HG02759 (cell line): Measurements from ENCODE around the gene CA10.

Experiments
- ATAC-seq: cut with Tn5 transposase; IDR thresholded peaks from one replicate; pipeline ENCODE4 v1.9.1; 2021; ENCODE audit warnings: mild to moderate bottlenecking, moderate library complexity; ENCODE audit not compliant: unreplicated experiment

The CA10 gene

DNA sequence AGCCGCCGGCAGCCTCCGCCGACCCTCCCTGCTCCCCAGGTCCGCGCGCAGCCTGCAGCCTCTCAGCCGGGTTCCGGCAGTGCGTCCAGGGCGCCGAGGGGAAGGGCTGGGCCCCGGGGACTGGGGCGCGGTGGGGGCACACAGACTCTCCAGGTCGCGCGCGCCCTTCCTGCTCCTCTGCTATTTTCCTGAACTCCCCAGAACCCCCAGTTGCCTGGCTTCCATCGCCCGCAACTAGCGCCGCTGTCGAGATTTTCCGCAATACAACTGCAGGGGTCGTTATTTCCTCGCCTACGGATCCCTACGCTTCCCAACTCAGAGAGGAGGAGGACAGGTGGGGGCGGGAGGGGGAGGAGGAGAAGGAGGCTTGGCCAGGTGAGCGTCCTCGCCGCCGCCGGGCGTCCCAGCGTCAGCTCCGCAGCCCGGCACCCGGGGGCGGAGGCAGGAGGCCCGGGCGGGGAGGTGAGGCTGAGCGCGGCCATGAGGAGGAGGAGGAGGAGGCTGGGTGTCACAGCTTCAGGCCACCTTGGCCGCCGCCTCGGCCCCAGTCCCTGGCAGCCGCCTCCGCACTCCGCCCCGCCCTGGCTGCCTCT lies at the start of gene CA10:
TSS of gene CA10 (minus strand) at position 265 of the 593 bp plus-strand sequence.
- no peak for ATAC-seq

DNA sequence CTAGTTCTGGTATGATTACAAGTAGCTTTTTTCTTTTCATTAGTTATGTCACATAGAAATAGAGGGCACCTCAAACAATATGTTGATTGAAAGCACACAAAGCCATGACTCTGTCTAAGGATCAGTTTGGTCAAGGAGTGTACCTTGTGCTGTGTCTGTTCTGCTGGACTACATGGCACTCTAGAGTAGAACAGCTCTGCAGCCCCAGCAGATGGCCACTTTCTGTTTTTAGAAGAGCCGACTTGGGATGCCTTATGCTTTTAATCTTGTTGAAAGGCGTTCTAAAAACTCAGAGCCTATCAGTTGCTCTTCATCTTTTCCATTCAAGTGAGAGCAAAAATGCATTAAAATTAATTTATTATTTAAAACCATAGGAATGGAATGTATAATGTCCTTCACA lies 49.3 kb upstream of the CA10 start:
- no peak for ATAC-seq

DNA sequence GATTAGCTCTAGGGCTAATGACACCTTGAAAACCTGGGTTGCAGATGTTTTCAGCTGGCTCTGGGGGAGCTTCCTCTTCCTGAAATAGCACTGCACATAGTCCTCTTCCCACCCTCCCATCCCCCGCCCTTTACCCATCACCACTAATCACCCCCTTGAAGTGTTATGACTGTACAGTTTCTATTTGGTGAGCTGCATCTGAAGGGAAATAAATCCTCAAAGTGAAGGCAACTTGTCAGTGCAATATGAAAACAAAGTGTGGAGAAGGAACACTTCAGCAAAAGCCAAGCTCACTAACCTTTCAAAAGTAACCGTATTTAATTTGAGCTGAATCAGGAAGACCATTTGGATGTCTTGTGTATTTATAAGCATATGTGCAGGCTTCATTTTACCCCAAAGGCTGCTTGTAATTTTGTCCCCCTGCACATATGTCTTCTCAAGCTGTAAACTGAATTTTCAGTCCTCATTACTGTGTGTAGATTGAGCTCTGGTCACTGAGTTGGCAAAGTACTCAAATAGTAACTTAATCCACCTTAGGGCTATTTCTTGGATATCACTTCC lies 44.1 kb upstream of the CA10 start:
- ATAC-seq = no peak

DNA sequence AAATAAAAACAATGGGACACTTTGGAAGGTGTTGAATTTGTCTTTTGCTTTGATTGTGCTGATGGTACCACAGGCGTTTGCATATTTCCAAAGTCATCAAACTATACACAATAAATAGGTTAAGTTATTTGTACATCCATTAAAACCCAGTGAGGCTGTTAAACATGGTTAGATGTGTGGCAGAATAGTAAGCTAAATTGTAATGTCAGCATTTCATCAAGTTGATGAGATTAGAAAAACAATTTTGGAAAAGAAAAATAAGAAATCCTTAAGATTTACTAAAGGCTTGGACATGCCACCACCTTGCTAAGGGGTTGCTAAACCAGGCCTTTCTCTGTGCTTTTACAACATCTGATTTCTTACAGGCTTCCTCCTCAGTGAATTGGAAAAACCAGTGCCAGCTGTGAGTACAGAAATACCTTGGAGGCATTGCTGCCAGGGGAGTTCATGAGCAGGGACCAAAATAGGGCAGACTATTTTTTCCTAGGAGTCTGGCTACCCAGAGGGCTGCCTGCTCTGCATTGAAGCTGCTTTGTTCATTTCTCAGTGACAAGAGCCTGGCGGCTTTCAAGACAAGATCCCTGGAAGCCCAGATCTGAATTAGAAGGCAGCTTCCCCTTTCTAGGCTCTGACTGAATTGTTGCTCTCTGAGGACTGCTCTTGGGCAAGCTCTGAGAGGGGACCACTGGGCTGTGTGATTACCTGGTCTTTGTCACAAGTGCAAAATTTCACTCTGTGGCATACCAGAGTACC lies 43.4 kb upstream of the CA10 start:
- ATAC-seq = no peak

DNA sequence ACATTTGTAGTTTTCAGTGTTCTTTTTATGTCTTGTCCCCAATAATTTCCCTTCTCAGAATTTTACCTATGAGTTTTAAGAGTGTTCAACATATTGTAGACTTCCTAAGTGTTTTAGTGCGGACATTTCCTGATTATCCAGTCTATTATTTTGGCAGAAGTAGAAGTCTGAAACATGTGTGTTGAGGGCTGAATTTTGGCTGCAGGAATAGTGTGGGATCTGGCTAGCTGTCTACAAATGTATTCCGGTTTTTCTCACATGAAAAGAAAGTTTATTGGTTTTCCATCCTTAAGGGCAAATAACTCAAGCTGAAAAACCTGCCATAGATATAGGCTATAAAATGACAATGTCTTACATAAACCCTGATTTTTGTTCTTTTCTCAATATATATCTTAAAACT lies 33.0 kb upstream of the CA10 start:
- ATAC-seq = no peak

DNA sequence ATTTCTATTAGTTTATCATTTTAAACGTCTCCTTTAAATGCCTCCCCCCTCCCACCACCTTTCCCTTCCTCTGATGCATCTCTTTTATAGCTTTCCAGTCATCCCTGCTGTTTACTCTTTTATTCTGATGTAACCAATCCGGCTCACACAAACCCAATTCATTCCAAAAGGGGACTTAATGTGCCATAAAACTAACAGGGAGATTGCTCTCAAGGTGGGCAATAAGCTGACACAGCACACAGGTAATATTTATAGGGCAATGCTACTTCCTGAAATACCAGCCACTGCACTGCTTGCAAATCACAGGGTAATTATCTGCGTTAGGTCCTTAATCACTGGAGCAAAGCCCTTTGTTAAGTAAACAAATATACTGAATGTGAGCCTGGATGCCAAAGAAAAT lies 23.3 kb upstream of the CA10 start:
- no peak for ATAC-seq

DNA sequence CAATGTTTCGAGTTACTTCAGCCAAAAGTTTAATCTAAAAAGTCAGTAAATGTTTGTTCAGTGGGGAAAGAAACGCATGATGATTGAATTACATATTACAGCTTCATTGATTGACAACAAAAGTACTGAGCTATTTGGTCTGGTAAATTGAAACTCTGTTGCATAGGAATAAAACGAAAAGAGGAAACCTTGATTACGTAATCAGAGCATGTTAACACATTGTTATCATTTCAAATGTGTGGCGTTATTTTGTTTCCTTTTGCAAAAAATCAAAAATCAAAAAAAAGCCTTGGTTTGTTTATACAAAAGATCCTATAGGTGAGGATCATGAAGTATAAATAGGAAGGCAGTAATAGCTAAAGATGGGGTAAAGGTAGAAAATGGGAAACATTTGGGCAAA lies 19.5 kb upstream of the CA10 start:
- ATAC-seq = no peak

DNA sequence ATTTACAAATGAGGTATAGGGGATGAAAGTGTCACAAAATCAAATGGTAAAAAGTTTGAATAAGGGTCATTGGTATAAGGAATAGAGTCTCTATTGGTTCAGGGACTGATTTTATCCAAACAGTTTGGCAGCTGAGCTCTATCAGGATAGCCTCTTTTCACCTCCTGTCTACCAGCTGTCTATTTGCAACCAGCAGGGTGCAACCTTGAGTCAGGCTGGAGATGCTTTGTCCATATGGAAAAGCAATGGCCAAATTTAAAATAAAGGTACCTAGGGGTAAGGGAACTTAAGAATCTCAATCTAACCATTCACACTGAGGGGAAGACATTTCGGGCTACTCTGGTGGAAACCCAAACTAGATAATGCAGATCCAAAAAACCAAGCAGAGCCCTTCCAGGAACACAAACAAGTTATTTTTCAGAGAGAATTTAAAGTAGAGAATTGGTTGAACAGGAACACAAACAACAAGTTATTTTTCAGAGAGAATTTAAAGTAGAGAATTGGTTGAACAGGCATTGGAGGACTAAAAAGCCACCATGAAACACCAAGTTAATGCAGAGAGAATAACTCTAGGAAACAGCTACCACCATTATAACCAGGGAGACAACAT lies 12.6 kb upstream of the CA10 start:
- ATAC-seq = no peak

DNA sequence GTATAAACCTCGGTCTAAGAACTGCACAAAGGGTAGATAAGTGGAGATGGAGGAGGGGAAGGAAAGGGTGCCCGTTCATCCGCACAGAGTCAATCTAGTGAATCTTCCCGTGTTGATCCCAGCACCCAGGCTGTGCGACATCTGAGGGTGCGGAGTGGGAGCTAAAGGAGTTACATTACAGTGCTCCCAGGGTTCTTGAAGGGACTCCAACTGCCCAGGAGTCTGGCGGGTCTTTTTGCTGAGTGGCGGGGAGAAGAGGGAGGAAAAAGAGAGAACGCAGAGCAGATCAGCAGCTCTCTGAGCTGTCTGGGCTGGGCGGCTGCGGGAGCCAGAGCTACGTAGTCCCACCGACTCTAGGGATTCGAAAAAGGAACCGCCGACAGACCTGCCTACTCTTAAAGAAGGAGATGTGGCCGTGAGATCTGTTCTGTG lies 1.6 kb upstream of the CA10 start:
- no peak for ATAC-seq

DNA sequence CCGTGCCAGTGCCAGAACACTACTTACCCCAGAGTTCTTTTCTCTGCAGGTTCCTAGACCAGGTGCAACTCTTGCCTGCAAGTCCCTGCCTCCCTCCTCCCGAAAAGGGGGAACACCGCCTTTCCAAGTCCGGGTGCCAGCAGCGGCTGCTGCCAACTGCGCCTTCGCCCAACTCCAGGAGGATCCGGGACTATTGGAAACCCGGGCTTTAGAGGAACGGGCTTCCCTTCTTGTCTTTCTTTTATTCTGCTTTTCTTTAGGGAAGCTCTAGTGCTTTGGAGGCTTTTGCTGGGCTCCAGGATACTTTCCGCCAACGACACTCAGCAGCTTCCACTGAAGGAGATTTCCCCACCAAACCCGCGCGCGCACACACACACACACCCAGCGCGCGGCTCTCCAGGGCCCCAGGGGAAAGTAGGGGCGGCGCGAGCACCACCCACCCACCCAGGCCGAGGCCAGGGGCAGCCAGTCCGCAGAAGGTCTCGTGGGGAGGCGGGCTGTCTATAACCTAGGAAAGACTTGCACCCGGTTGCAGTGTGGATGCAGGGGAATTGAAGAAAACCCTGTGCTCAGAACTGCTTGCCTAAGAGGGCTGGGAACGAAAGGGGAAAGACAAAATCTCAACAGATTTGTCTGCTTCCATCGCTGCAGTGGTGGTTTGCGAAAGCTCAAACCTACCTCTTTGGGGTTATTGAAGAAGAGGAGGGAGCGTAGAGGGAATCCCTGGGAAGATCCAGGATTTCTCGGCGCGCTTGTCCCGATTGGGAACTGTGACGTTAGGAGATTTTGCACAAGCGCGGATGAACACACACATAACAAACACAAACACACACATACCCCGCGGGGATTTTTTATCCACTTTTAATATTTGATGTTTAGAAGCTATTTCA lies 977 bp upstream of the CA10 start:
- no peak for ATAC-seq

DNA sequence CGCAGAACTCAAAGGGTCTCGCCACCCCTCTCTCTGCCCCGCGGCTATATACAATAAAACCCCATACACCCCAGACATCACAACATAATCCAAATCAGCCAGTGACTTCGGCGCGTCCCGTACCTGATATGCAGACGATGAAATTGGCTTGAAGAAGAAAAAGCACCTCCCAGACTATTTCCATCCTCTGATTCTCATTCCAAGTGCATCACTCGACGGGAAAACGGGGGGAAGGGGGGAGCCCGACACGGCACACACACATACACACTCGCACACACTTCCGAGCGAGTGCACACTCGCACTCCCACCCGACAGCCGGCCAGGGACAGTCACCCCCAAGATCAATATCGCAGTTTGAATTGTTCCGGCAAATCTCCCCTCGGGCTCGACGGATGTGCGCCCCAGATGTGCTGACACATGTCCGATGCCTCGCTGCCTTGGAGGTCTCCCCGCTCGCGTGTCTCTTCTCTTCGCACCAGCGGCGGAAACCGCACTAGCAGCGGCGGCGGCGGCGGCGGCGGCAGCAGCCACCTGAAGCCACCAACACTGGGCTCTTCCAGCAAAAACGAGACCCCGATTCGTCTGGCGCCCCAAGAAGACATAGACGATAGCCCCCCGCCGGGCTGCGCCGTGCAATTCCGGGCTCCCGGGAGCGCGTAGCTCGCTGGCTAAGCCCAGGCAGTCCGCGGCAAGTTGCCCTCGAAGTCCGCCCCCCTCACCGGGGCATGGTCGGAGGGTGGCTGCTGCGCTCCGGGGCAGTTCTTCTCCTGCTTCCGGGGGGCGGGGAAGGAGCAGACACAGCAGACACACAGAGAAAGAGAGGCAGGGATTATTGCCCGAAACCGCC lies 688 bp downstream of the CA10 start:
- no peak for ATAC-seq

DNA sequence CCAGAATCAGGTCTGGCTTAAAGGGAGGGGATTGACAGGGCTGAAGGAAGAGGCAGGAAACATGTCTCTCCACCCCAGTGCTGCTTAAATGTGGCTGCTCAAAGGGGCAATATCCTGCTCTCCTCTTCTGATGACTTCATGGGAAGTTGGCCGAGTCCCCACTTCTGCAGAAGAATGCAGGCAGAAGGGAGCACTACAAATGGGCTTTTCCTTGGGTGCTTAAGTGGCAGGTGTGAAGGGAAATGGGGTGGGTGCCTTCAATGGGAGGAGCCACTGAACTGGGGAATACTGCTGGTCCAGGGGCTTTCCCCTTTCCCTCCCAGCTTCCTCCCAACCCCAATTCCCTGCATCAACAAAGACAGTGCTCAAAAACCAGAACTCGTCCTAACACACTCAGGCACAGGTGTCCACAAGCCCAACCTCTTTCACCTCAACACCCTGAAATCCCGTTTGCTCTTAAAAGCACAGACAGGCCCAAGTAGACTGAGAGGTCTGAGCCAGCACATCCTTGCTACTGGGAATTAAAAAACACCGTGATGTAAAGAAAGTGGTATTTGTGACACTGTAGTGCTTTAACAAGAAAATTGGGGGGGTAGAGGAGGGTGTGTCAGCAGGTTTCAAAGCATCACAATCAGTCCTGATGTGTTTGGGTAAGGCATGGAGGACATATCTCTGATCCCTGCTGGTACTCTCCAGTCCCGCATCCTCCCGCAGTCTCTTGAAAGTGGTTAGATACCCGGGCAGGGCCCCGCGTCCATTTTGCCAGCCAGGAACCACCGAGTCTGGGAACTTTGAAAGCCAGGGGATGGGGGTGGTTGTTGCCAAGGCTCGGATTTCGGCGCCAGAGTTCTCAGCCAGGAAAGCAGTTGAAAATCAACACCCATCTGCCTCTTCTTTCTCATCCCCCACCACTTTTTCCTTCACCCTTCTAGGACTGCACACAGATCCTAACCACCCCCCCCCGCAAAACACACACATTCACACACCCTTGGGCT lies 1.6 kb downstream of the CA10 start:
- ATAC-seq = no peak

DNA sequence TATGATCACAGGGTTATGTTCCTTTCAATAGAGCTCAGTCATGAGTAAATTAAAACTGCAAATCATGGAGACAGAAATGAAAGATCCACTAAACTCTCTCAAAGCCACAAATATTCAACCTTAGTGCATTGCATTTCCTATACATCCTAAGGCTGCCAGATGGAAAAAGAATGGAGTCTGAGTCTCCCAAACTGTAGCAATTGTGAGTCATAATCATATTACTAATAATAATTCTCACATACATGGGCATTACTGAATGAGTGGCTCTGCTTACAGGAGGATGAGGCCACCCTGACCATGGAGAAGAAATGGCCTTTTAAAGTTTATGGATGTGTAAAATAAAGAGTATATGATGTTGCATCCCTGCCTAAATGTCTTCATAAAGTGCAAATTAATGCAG lies 3.2 kb downstream of the CA10 start:
- no peak for ATAC-seq

DNA sequence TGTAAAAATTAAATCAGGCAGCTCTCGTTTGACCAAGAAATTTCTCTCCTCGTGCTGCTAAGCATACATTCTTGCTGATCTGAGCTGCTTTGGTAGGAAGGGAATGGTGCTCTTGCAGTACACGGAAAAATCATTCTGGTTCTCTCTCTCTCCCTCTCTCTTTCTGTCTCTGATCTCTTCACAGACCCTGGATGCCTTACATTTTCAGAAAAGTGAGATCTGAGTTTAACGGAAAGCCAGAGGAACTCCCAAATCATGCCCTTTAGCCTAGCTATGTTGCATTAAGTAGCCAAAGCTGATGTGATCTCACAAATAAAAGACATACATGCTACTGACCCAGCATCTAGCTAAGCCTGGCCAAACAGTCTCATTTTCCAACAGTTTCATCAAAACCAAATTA lies 4.0 kb downstream of the CA10 start:
- no peak for ATAC-seq

DNA sequence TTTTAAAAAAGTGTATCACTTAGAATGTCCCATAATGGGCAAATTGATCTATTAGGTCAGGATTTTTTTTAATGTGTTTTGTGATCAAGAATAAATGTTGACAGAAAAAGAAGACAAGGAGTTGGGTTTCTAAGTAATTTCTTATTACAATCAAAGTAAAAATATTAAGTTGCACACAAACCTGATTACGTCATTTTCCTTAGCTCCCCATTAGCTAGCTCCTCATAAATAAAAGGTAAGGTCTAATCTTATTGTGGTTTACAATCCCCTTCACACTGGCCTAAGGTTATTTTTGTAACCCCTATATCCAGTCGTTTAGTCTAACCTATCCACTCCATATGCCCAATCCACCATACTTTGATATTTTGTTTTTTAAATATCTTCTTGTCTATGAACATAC lies 7.6 kb downstream of the CA10 start:
- ATAC-seq = no peak

DNA sequence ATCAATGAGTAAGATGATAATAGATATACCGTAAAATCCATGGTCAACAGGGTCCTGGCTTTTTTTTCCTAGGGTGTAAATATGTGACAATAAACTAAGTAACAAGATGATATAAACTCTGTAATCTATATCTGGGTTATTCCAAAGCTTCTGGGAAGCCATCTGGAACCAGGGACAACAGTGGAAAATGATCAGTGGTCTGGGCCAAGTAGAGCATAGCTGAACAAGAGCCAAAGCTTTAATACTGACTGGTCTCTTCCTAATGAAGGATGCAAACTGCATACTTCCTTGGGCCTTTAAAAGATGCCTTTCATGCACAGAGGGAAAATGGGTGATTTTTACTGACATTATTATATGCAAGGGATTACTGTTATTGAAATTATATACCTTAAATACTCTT lies 8.9 kb downstream of the CA10 start:
- ATAC-seq = no peak

DNA sequence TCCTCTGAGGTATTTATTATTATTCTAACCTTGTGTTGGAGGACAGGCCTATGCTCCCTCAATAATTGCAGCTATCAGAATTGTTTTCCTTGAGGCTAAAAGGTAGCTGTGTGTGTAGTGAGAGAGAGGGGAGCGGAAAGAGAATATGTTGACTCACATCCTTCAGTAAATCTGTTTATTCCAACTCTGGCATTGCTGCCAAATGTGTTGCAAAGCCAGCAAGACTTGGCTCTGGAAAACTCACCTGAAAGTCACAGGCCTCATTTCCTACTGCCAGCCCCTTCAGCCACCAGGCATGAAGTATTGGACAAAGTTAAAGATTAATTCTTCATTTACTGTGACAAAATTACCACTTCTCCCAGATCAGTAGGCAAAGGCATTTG lies 9.6 kb downstream of the CA10 start:
- no peak for ATAC-seq

DNA sequence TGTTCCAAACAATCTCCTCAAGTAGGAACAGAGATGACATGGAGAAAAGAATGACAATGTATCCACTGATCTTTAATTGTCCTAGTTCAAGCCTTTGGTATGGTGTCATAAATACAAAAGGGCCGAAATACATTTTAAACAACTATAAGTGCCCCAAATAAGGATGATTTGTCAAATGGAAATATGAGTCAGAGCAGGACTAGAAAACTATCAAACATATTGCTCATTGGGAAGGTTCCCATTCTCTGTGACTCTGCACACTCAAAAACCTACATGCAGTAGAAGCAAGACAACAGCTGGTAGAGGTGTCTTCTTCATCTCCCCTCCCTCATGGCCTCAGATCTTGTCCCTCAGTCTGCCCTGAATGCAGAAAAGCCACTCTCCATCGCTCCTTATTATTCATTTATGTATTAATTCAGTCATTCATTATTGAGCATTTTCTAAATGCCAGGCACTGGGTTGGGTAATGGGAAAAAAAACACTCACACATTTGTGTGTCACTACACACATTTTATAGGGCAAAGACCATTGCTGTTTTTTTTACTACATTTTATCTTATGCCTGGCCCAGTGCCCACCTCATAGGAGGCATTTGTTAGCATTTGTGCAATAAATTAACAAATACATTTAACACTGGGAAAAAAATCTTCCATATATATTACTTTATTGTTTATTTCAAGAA lies 10.1 kb downstream of the CA10 start:
- ATAC-seq = no peak
